ENCODE data around the gene RRP7A.

The RRP7A gene

DNA sequence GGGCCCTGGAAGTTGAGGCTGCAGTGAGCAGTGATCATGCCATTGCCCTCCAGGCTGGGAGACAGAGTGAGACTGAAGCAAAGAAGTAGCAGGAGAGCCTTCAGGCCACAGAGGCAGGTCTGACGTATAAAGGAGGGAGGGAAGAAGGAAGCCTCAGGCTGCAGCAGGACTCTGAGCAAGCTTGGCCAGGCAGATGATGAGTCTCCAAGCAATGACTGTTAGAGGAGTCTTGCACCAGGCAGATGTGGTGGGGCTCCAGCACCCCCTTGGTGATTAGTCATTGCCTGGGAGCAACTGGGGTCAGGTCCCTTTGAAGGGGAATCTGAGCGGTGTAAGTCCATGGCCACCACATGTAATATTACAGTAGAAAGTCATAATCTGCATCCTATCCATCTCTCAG lies 50.8 kb downstream of the RRP7A start:
- no peak overlapping the region for H3K4me3 ChIP-seq (ENCODE audit: insufficient read length, low read depth)
- no peak for DNase-seq (ENCODE audit: low read depth, low spot score)
- H3K4me1 ChIP-seq (ENCODE audit: insufficient read depth, insufficient read length), result no peaks in the 10 kb centered on the region
- H3K36me3 ChIP-seq (ENCODE audit: insufficient read depth, insufficient read length, low read length), result no peaks in the 10 kb centered on the region
- H3K27me3 ChIP-seq (ENCODE audit: insufficient read depth, insufficient read length), result no peaks in the 10 kb centered on the region
- H3K9me3 ChIP-seq (ENCODE audit: insufficient read depth, low read length), result no peaks in the 10 kb centered on the region
- TF ChIP-seq ZNF274 (IDR thresholded peaks at IDR 0.05; ENCODE audit: low read depth, low read length), result no peak
- TF ChIP-seq SUZ12 (IDR thresholded peaks at IDR 0.05; ENCODE audit: extremely low read depth, insufficient read depth, insufficient read length), result no peak
- no peak for TF ChIP-seq YY1 (IDR thresholded peaks at IDR 0.05; ENCODE audit: insufficient read depth, insufficient read length)
- no peak overlapping the region for H3K9ac ChIP-seq (ENCODE audit: insufficient read length, low read depth)

DNA sequence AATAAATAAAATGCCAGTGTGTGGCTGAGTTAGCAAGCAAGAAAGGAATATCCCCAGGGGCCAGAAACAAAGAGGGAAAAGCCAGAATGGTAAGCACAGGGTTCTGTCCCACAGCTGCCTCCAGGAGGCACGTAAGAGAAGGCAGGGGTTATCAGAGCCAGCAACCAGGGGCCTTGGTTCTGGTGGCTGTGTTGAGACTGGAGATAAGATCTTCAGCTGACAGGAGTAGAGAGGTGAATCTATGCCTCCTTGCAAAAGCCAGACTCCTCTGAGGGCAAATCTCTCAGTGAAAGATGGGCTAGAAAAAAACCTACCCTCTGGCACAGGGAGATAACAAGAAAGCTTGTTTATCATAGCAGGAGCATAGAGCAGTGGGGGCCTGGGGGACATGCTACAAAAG lies 57.6 kb downstream of the RRP7A start:
- Histone ChIP-seq H3K9me3 (ENCODE audit: insufficient read depth, low read length) (no peaks in the 10 kb centered on the region), H3K27me3 (ENCODE audit: insufficient read depth, insufficient read length) (peaks cover 6% of the 10 kb centered on the region), H3K4me1 (ENCODE audit: insufficient read depth, insufficient read length) (no peaks in the 10 kb centered on the region), H3K4me3 (ENCODE audit: insufficient read length, low read depth) (no peak overlapping the region), H3K9ac (ENCODE audit: insufficient read length, low read depth) (no peak overlapping the region), H3K36me3 (ENCODE audit: insufficient read depth, insufficient read length, low read length) (no peaks in the 10 kb centered on the region)
- no peak for TF ChIP-seq YY1 (IDR thresholded peaks at IDR 0.05; ENCODE audit: insufficient read depth, insufficient read length)
- TF ChIP-seq ZNF274 (IDR thresholded peaks at IDR 0.05; ENCODE audit: low read depth, low read length), result no peak
- TF ChIP-seq SUZ12 (IDR thresholded peaks at IDR 0.05; ENCODE audit: extremely low read depth, insufficient read depth, insufficient read length), result no peak
- no peak for DNase-seq (ENCODE audit: low read depth, low spot score)

GRCh38 chr22:42461511-42461910 lies 58.1 kb downstream of the RRP7A start:
- H3K4me3 ChIP-seq (ENCODE audit: insufficient read length, low read depth), result no peak overlapping the region
- no peaks in the 10 kb centered on the region for H3K4me1 ChIP-seq (ENCODE audit: insufficient read depth, insufficient read length)
- no peak overlapping the region for H3K9ac ChIP-seq (ENCODE audit: insufficient read length, low read depth)
- H3K9me3 ChIP-seq (ENCODE audit: insufficient read depth, low read length), result no peaks in the 10 kb centered on the region
- DNase-seq (ENCODE audit: low read depth, low spot score), result no peak
- peaks cover 6% of the 10 kb centered on the region for H3K27me3 ChIP-seq (ENCODE audit: insufficient read depth, insufficient read length)
- H3K36me3 ChIP-seq (ENCODE audit: insufficient read depth, insufficient read length, low read length), result no peaks in the 10 kb centered on the region
- no peak for TF ChIP-seq YY1 (IDR thresholded peaks at IDR 0.05; ENCODE audit: insufficient read depth, insufficient read length)
- no peak for TF ChIP-seq SUZ12 (IDR thresholded peaks at IDR 0.05; ENCODE audit: extremely low read depth, insufficient read depth, insufficient read length)
- TF ChIP-seq ZNF274 (IDR thresholded peaks at IDR 0.05; ENCODE audit: low read depth, low read length), result no peak

Measured in NT2/D1 (cell line).